HCT116 (cell line): ENCODE results near the gene SYF2. TPM values are rescaled to one million over a fixed set of nuclear protein-coding genes. Genes with fewer than 3 reads are reported as not detected.
A peak's percentile ranks its signal among the peaks of the same experiment; 100 is the strongest.

Experiments
- ATAC-seq: fragments of 200-7000 bp; cut with Tn5 transposase; 2 replicates; pipeline ENCODE4 v1.9.1; 2020; ENCODE audit warnings: mild to moderate bottlenecking, moderate library complexity
- BruUV-seq: library from RNA; stranded (reverse); fragments of 400-500 nt; replicated peaks from 2 replicates; lab custom pipeline; 2021; lab: Mats Ljungman, UMichigan
- CTCF ChIA-PET: fragments of 300-600 bp; sonication (Branson Sonifier 250); formaldehyde crosslinking; loops from one replicate; lab custom pipeline; 2021; ENCODE audit warnings: antibody characterized with exemption; lab: Charles Lee
- POLR2A ChIA-PET: fragments of 300-600, 350-600 bp; sonication (Branson Sonifier 250); formaldehyde crosslinking; loops from one replicate; lab custom pipeline; 2021; ENCODE audit warnings: antibody characterized with exemption; lab: Charles Lee
- RAD21 ChIA-PET, 2 experiments: fragments of 300-600 bp; sonication (Branson Sonifier 250); formaldehyde crosslinking; loops; one replicate each; lab custom pipeline; 2023; ENCODE audit warnings: low total read pairs in 2 of 2; ENCODE audit not compliant: uncharacterized antibody in 2 of 2, unreplicated experiment in 2 of 2, low non-redundant PET in 1 of 2; lab: Charles Lee
- DNase-seq: peaks from one replicate; pipeline ENCODE4 v3.0.0-alpha.2; 2010; ENCODE audit warnings: low read depth, low spot score
- H2AFZ ChIP-seq: fragments of 200-600 bp; shearing (Covaris generic), sonication (generic); 2 replicates; pipeline ENCODE4 v1.6.1; 2017; ENCODE audit warnings: low read depth, mixed run types, mixed read lengths, antibody characterized with exemption, low read length; ENCODE audit not compliant: poor library complexity, severe bottlenecking
- H3K27ac ChIP-seq: 2 replicates; pipeline ENCODE4 v1.5.1; 2012; ENCODE audit warnings: low read depth, low read length
- H3K27me3 ChIP-seq: fragments of 200-600 bp; sonication (generic); 2 replicates; pipeline ENCODE4 v1.6.1; 2016; ENCODE audit warnings: mixed run types, low read length, mixed read lengths; ENCODE audit not compliant: insufficient read depth
- H3K36me3 ChIP-seq, 2 experiments: fragments of 200-500 bp in 1 of 2; fragments of 200-600 bp in 1 of 2; sonication (Bioruptor generic) in 1 of 2; sonication (generic) in 1 of 2; 2 replicates each; pipeline versions ENCODE4 v1.5.1 to v1.6.1; 2014 to 2016; ENCODE audit warnings: low read length in 2 of 2, inconsistent platforms in 1 of 2, mixed read lengths in 1 of 2, mixed run types in 1 of 2; ENCODE audit not compliant: insufficient read depth in 2 of 2, control insufficient read depth in 1 of 2
- H3K4me1 ChIP-seq, 2 experiments: fragments of 200-600 bp in 1 of 2; sonication (generic) in 1 of 2; 2 replicates each; pipeline versions ENCODE4 v1.5.1 to v1.6.1; 2012 to 2017; ENCODE audit warnings: low read length in 2 of 2, inconsistent platforms in 1 of 2, mild to moderate bottlenecking in 1 of 2, mixed read lengths in 1 of 2, mixed run types in 1 of 2, moderate library complexity in 1 of 2; ENCODE audit not compliant: insufficient read depth in 2 of 2, control insufficient read depth in 1 of 2
- H3K4me2 ChIP-seq: fragments of 200-600 bp; sonication (generic); 2 replicates; pipeline ENCODE4 v1.6.1; 2017; ENCODE audit warnings: mixed run types, low read length, mixed read lengths
- H3K4me3 ChIP-seq, 2 experiments: fragments of 200-600 bp in 1 of 2; sonication (generic) in 1 of 2; replicated peaks in 1 of 2; 2 replicates each; pipeline ENCODE4 v1.5.1; 2011 to 2016; ENCODE audit warnings: low read length in 2 of 2, control low read depth in 1 of 2, low read depth in 1 of 2, mild to moderate bottlenecking in 1 of 2, mixed read lengths in 1 of 2, mixed run types in 1 of 2
- H3K79me2 ChIP-seq: fragments of 200-600 bp; sonication (generic); 2 replicates; pipeline ENCODE4 v1.6.1; 2017; ENCODE audit warnings: mild to moderate bottlenecking, mixed run types, low read length, moderate library complexity, mixed read lengths; ENCODE audit not compliant: insufficient read depth
- H3K9ac ChIP-seq: fragments of 200-600 bp; sonication (generic); 2 replicates; pipeline ENCODE4 v1.6.1; 2016; ENCODE audit warnings: low read length, mixed read lengths
- H3K9me2 ChIP-seq: fragments of 200-600 bp; sonication (generic), shearing (Covaris generic); 2 replicates; pipeline ENCODE4 v1.6.1; 2017; ENCODE audit warnings: mixed run types, mild to moderate bottlenecking, moderate library complexity; ENCODE audit not compliant: insufficient read depth
- H3K9me3 ChIP-seq, 2 experiments: fragments of 200-500 bp in 1 of 2; fragments of 200-600 bp in 1 of 2; sonication (Bioruptor generic) in 1 of 2; sonication (generic) in 1 of 2; 2 replicates each; pipeline ENCODE4 v1.6.1; 2014 to 2017; ENCODE audit warnings: low read length in 2 of 2, mixed read lengths in 2 of 2, inconsistent platforms in 1 of 2, low read depth in 1 of 2, mild to moderate bottlenecking in 1 of 2, mixed run types in 1 of 2, moderate library complexity in 1 of 2; ENCODE audit not compliant: control insufficient read depth in 1 of 2, insufficient read depth in 1 of 2
- H4K20me1 ChIP-seq: fragments of 200-600 bp; sonication (generic), shearing (Covaris generic); 2 replicates; pipeline ENCODE4 v1.6.1; 2017; ENCODE audit warnings: mixed run types, mild to moderate bottlenecking, moderate library complexity; ENCODE audit not compliant: insufficient read depth
- EGR1 ChIP-seq: IDR thresholded peaks from 2 replicates; pipeline ENCODE4 v1.6.1; 2012; ENCODE audit warnings: low read depth
- ELF1 ChIP-seq: IDR thresholded peaks from 2 replicates; pipeline ENCODE4 v1.6.1; 2012; ENCODE audit warnings: low read depth, borderline replicate concordance
- RAD21 ChIP-seq: IDR thresholded peaks from 2 replicates; pipeline ENCODE4 v1.6.1; 2012; ENCODE audit warnings: low read depth, mild to moderate bottlenecking
- intact Hi-C: fragments of 100-400 bp; cut with micrococcal nuclease; formaldehyde crosslinking; loops from 2 replicates; pipeline ENCODE4 v1.10.0; 2022
- total RNA-seq: library from RNA; stranded (reverse); gene quantifications from one replicate; pipeline ENCODE4 v1.2.1, GENCODE V29; 2021; ENCODE audit not compliant: unreplicated experiment
- TF ChIP-seq, protein P1 (sequence below): IDR thresholded peaks from 2 replicates; pipeline ENCODE4 v1.6.1; 2011; ENCODE audit warnings: mild to moderate bottlenecking, low read length, moderate library complexity; ENCODE audit not compliant: insufficient replicate concordance; ENCODE audit errors: extremely low read depth

The SYF2 gene
- total RNA-seq, 1 experiment from 2014 or later, result 40.4 TPM

GRCh38 chr1:25219661-25220251 lies 12.5 kb downstream of the SYF2 start:
- H3K4me1 ChIP-seq, result peaks cover 0 to 23% of the 10 kb centered on the region in 2 experiments; a peak in 3 of 4 replicates
- RAD21 ChIA-PET, result interaction anchor here in 1 of 2 experiments (0.5 kb wide), 1 partner anchor 17 kb away, joined by 3 read pairs; no protein-coding TSS in a partner anchor
- ATAC-seq (no peak), DNase-seq (no peak)
- POLR2A ChIA-PET, result interaction anchor here (0.8 kb wide), 1 partner anchor 13 kb away, joined by 3 read pairs; the partner anchor contains the start of gene SYF2
- intact Hi-C loops, result no loop called here
- H3K4me2 ChIP-seq, result peak overlapping the region; percentile 27
- no peak overlapping the region for H3K4me3 ChIP-seq
- peaks cover 18 to 31% of the 10 kb centered on the region in 2 experiments; a peak in 3 of 4 replicates for H3K36me3 ChIP-seq
- H3K27ac ChIP-seq, result no peak overlapping the region
- TF ChIP-seq ELF1, result no peak
- peak; percentile 60; the same call in 1 of the 2 replicates for TF ChIP-seq EGR1
- H2AFZ ChIP-seq, result no peak overlapping the region
- CTCF ChIA-PET, result no interaction called here
- H3K9me3 ChIP-seq, result no peaks in the 10 kb centered on the region
- H3K9me2 ChIP-seq, result no peaks in the 10 kb centered on the region
- H3K79me2 ChIP-seq, result no peaks in the 10 kb centered on the region
- H3K9ac ChIP-seq, result no peak overlapping the region
- H3K27me3 ChIP-seq, result no peaks in the 10 kb centered on the region
- BruUV-seq, result no TSS peak
- no peaks in the 10 kb centered on the region for H4K20me1 ChIP-seq

DNA sequence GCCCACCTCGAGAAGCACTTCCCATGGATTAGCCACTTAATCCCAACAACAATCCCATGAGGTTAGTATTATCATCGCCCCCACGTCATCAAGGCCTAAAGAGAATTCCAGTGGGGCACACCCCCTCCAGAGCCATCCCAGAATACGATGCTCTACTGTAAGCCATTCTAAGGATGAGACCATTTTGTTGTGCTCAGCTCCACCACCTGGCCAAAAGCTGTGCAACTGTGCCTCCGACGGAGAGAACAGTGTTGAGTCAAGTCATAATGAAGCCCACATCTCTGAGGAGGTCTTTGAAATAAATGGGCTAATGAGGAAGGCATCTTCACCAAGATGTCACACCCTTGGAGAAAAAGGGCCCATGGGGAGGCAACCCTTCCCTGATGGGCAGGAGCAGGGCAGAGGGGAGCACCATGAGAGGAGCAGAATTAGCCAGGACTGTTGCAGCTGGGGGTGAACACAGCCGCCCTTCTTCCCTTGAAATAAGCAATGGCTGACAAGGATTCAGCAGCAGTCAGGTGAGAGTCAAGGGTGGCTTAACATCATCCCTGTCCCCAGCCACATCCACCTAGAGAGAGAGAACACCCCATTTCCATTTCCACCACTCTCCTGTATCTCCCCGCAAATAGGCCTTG lies 14.6 kb downstream of the SYF2 start:
- Histone ChIP-seq H2AFZ (no peak overlapping the region), H3K27me3 (no peaks in the 10 kb centered on the region), H3K9me3 (no peaks in the 10 kb centered on the region), H3K36me3 (peaks cover 5 to 15% of the 10 kb centered on the region in 2 experiments; a peak in 2 of 4 replicates), H3K4me2 (no peak overlapping the region), H3K9me2 (no peaks in the 10 kb centered on the region), H4K20me1 (no peaks in the 10 kb centered on the region), H3K79me2 (no peaks in the 10 kb centered on the region), H3K27ac (no peak overlapping the region), H3K4me3 (no peak overlapping the region), H3K9ac (no peak overlapping the region), H3K4me1 (peaks cover 0 to 23% of the 10 kb centered on the region in 2 experiments; a peak in 3 of 4 replicates)
- intact Hi-C loops, result no loop called here
- DNase-seq (no peak), ATAC-seq (no peak)
- POLR2A ChIA-PET, result no interaction called here
- CTCF ChIA-PET, result no interaction called here
- no TSS peak for BruUV-seq
- TF ChIP-seq RAD21, result peak; percentile 28; the same call in 1 of the 2 replicates
- TF ChIP-seq, protein P1, sequence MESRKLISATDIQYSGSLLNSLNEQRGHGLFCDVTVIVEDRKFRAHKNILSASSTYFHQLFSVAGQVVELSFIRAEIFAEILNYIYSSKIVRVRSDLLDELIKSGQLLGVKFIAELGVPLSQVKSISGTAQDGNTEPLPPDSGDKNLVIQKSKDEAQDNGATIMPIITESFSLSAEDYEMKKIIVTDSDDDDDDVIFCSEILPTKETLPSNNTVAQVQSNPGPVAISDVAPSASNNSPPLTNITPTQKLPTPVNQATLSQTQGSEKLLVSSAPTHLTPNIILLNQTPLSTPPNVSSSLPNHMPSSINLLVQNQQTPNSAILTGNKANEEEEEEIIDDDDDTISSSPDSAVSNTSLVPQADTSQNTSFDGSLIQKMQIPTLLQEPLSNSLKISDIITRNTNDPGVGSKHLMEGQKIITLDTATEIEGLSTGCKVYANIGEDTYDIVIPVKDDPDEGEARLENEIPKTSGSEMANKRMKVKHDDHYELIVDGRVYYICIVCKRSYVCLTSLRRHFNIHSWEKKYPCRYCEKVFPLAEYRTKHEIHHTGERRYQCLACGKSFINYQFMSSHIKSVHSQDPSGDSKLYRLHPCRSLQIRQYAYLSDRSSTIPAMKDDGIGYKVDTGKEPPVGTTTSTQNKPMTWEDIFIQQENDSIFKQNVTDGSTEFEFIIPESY, result no peak
- RAD21 ChIA-PET, result no interaction called here
